ENCODE measurements around the gene TBX2.

GRCh38 chr17:61444831-61445230, 45.2 kb downstream of the TBX2 start:
- TF ChIP-seq, protein P1, sequence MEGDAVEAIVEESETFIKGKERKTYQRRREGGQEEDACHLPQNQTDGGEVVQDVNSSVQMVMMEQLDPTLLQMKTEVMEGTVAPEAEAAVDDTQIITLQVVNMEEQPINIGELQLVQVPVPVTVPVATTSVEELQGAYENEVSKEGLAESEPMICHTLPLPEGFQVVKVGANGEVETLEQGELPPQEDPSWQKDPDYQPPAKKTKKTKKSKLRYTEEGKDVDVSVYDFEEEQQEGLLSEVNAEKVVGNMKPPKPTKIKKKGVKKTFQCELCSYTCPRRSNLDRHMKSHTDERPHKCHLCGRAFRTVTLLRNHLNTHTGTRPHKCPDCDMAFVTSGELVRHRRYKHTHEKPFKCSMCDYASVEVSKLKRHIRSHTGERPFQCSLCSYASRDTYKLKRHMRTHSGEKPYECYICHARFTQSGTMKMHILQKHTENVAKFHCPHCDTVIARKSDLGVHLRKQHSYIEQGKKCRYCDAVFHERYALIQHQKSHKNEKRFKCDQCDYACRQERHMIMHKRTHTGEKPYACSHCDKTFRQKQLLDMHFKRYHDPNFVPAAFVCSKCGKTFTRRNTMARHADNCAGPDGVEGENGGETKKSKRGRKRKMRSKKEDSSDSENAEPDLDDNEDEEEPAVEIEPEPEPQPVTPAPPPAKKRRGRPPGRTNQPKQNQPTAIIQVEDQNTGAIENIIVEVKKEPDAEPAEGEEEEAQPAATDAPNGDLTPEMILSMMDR (conservative IDR thresholded peaks at IDR 0.05; ENCODE audit: low read depth, low read length) = no peak
- TF ChIP-seq EZH2 (IDR thresholded peaks at IDR 0.05; ENCODE audit: borderline replicate concordance, low read depth, low read length, poor library complexity, severe bottlenecking) = no peak

All from A673 (cell line).